ENCODE data around the gene RNF38.
"Not testable (repeated sequence)": the region's sequence is repeated elsewhere in the genome, so short reads cannot be mapped to it uniquely, and the experiment has no call there.

DNA sequence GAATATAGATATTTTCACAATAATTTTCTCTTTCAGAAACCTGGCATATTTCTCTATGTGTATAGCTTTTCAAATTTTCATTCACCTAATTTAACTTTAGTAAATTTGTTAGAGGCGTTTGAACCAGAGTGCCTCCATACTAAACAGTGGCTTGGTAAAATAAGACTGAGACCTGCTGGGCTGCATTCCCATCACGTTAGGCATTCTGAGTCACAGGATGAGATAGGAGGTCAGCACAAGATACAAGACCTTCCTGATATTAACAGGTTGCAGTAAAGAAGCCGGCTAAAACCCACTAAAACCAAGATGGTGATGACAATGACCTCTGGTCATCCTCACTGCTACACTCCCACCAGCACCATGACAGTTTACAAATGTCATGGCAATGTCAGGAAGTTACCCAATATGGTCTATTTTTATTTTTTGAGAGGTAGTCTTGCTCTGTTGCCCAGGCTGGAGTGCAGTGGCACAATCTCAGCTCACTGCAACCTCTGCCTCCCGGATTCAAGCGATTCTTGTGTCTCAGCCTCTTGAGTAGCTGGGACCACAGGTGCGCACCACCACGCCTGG is 13.6 kb downstream of the RNF38 start:
- not testable (repeated sequence) for TF ChIP-seq POLR2A (IDR thresholded peaks at IDR 0.05)
- TF ChIP-seq, protein P1, sequence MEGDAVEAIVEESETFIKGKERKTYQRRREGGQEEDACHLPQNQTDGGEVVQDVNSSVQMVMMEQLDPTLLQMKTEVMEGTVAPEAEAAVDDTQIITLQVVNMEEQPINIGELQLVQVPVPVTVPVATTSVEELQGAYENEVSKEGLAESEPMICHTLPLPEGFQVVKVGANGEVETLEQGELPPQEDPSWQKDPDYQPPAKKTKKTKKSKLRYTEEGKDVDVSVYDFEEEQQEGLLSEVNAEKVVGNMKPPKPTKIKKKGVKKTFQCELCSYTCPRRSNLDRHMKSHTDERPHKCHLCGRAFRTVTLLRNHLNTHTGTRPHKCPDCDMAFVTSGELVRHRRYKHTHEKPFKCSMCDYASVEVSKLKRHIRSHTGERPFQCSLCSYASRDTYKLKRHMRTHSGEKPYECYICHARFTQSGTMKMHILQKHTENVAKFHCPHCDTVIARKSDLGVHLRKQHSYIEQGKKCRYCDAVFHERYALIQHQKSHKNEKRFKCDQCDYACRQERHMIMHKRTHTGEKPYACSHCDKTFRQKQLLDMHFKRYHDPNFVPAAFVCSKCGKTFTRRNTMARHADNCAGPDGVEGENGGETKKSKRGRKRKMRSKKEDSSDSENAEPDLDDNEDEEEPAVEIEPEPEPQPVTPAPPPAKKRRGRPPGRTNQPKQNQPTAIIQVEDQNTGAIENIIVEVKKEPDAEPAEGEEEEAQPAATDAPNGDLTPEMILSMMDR (IDR thresholded peaks at IDR 0.05), result not testable (repeated sequence)
